T-helper 17 cell (primary cell): ENCODE measurements around the gene SBK2. TPM values are rescaled to one million over a fixed set of nuclear protein-coding genes. Genes with fewer than 3 reads are reported as not detected.
"Not testable (repeated sequence)": the region's sequence is repeated elsewhere in the genome, so short reads cannot be mapped to it uniquely, and the experiment has no call there.

ENCODE experiments used
- ATAC-seq: fragments of 150-1000 bp; cut with Tn5 transposase; 2 replicates; pipeline ENCODE4 v1.10.0; 2021; ENCODE audit warnings: mild to moderate bottlenecking, moderate library complexity
- DNase-seq, 3 donors: peaks; one replicate each; pipeline versions ENCODE4 v3.0.0 to v3.0.0-alpha.2; 2020 to 2021
- H3K9me3 ChIP-seq: one replicate; pipeline ENCODE4 v1.7.0; 2013; ENCODE audit warnings: low read length, mild to moderate bottlenecking; ENCODE audit not compliant: control insufficient read depth, poor library complexity, severe bottlenecking
- H3K27ac Mint-ChIP-seq: one replicate; pipeline ENCODE4 v1.8.0; 2022; ENCODE audit warnings: mild to moderate bottlenecking, moderate library complexity, mixed read lengths
- H3K27me3 Mint-ChIP-seq: one replicate; pipeline ENCODE4 v1.8.0; 2022; ENCODE audit warnings: mixed read lengths
- H3K36me3 Mint-ChIP-seq: one replicate; pipeline ENCODE4 v1.8.0; 2022; ENCODE audit warnings: low read depth, mixed read lengths
- H3K4me1 Mint-ChIP-seq: one replicate; pipeline ENCODE4 v1.8.0; 2022; ENCODE audit warnings: mild to moderate bottlenecking, mixed read lengths
- H3K4me3 Mint-ChIP-seq: one replicate; pipeline ENCODE4 v1.8.0; 2022; ENCODE audit warnings: mild to moderate bottlenecking, moderate library complexity, mixed read lengths
- total RNA-seq, 4 donors: library from RNA in 2 of 4; stranded (reverse) in 2 of 4; gene quantifications; one replicate each; pipeline ENCODE4 v1.2.3 and lab custom pipeline; 2022 to 2026

The SBK2 gene
- total RNA-seq, 2 donors from 2014 or later, result not detected

- no peak for ATAC-seq
- Mint-ChIP-seq H3K27me3 (peaks cover 6% of the 10 kb centered on the region), H3K27ac (no peak overlapping the region), H3K4me1 (no peaks in the 10 kb centered on the region), H3K4me3 (no peak overlapping the region), H3K36me3 (no peaks in the 10 kb centered on the region)
- H3K9me3 ChIP-seq, result no peaks in the 10 kb centered on the region
- no peak for DNase-seq
These were observed 1.2 kb upstream of the SBK2 start for GRCh38 chr19:55538132-55538531.

- Mint-ChIP-seq H3K36me3 (no peaks in the 10 kb centered on the region), H3K27ac (no peak overlapping the region), H3K27me3 (peaks cover 6% of the 10 kb centered on the region), H3K4me3 (no peak overlapping the region), H3K4me1 (no peaks in the 10 kb centered on the region)
- DNase-seq, result no peak
- H3K9me3 ChIP-seq, result no peaks in the 10 kb centered on the region
- ATAC-seq, result no peak
These were observed 793 bp upstream of the SBK2 start for GRCh38 chr19:55537741-55538111.

GRCh38 chr19:55536366-55536765, 567 bp downstream of the SBK2 start:
- H3K9me3 ChIP-seq, result no peaks in the 10 kb centered on the region
- H3K27me3 Mint-ChIP-seq, result peaks cover 6% of the 10 kb centered on the region
- no peaks in the 10 kb centered on the region for H3K36me3 Mint-ChIP-seq
- ATAC-seq (no peak), DNase-seq (no peak)
- H3K4me1 Mint-ChIP-seq, result no peaks in the 10 kb centered on the region
- H3K27ac Mint-ChIP-seq, result no peak overlapping the region
- no peak overlapping the region for H3K4me3 Mint-ChIP-seq

- H3K27ac Mint-ChIP-seq, result no peak overlapping the region
- ATAC-seq, result no peak
- peaks cover 6% of the 10 kb centered on the region for H3K27me3 Mint-ChIP-seq
- H3K4me3 Mint-ChIP-seq, result no peak overlapping the region
- no peak for DNase-seq
- H3K36me3 Mint-ChIP-seq, result no peaks in the 10 kb centered on the region
- no peaks in the 10 kb centered on the region for H3K9me3 ChIP-seq
- H3K4me1 Mint-ChIP-seq, result no peaks in the 10 kb centered on the region
These were observed 975 bp downstream of the SBK2 start for GRCh38 chr19:55535965-55536350.

GRCh38 chr19:55535173-55535964, 1.6 kb downstream of the SBK2 start:
- Mint-ChIP-seq H3K36me3 (no peaks in the 10 kb centered on the region), H3K4me1 (no peaks in the 10 kb centered on the region)

GRCh38 chr19:55534280-55534679, 2.7 kb downstream of the SBK2 start:
- H3K36me3 Mint-ChIP-seq, H3K27me3 Mint-ChIP-seq, H3K4me3 Mint-ChIP-seq, H3K4me1 Mint-ChIP-seq, ATAC-seq, H3K9me3 ChIP-seq, DNase-seq, H3K27ac Mint-ChIP-seq: not testable (repeated sequence)

More at GRCh38 chr19:55535173-55535964, 1.6 kb downstream of the SBK2 start:
- no peaks in the 10 kb centered on the region for H3K9me3 ChIP-seq
- ATAC-seq, result no peak
- Mint-ChIP-seq H3K27ac (no peak overlapping the region), H3K27me3 (peaks cover 6% of the 10 kb centered on the region), H3K4me3 (no peak overlapping the region)
- DNase-seq, result no peak

GRCh38 chr19:55530996-55531395, 5.9 kb downstream of the SBK2 start:
- no peak for ATAC-seq
- no peak for DNase-seq
- no peak overlapping the region for H3K27ac Mint-ChIP-seq
- no peaks in the 10 kb centered on the region for H3K9me3 ChIP-seq
- H3K27me3 Mint-ChIP-seq, result peaks cover 6% of the 10 kb centered on the region
- H3K36me3 Mint-ChIP-seq, result no peaks in the 10 kb centered on the region
- no peak overlapping the region for H3K4me3 Mint-ChIP-seq
- H3K4me1 Mint-ChIP-seq, result no peaks in the 10 kb centered on the region

GRCh38 chr19:55529636-55530234, 7.2 kb downstream of the SBK2 start:
- DNase-seq (no peak), ATAC-seq (no peak)
- H3K9me3 ChIP-seq, result no peaks in the 10 kb centered on the region
- Mint-ChIP-seq H3K4me1 (no peaks in the 10 kb centered on the region), H3K27me3 (peaks cover 6% of the 10 kb centered on the region), H3K27ac (no peak overlapping the region), H3K4me3 (no peak overlapping the region), H3K36me3 (no peaks in the 10 kb centered on the region)

- no peaks in the 10 kb centered on the region for H3K9me3 ChIP-seq
- Mint-ChIP-seq H3K4me1 (no peaks in the 10 kb centered on the region), H3K36me3 (no peaks in the 10 kb centered on the region), H3K27me3 (no peaks in the 10 kb centered on the region), H3K27ac (no peak overlapping the region), H3K4me3 (no peak overlapping the region)
- ATAC-seq (no peak), DNase-seq (no peak)
These were observed 8.7 kb downstream of the SBK2 start for GRCh38 chr19:55528030-55528803.

- Mint-ChIP-seq H3K4me1 (no peaks in the 10 kb centered on the region), H3K27me3 (no peaks in the 10 kb centered on the region), H3K27ac (no peak overlapping the region), H3K36me3 (no peaks in the 10 kb centered on the region), H3K4me3 (no peak overlapping the region)
- ATAC-seq, result no peak
- H3K9me3 ChIP-seq, result no peaks in the 10 kb centered on the region
- no peak for DNase-seq
These were observed 9.5 kb downstream of the SBK2 start for GRCh38 chr19:55527197-55528029.

GRCh38 chr19:55526216-55527196, 10.4 kb downstream of the SBK2 start:
- H3K9me3 ChIP-seq, result no peaks in the 10 kb centered on the region
- DNase-seq, result no peak
- Mint-ChIP-seq H3K27me3 (no peaks in the 10 kb centered on the region), H3K4me3 (no peak overlapping the region), H3K36me3 (no peaks in the 10 kb centered on the region), H3K4me1 (no peaks in the 10 kb centered on the region), H3K27ac (no peak overlapping the region)
- ATAC-seq, result no peak
